ENCODE measurements around the gene CLCA1.

DNA sequence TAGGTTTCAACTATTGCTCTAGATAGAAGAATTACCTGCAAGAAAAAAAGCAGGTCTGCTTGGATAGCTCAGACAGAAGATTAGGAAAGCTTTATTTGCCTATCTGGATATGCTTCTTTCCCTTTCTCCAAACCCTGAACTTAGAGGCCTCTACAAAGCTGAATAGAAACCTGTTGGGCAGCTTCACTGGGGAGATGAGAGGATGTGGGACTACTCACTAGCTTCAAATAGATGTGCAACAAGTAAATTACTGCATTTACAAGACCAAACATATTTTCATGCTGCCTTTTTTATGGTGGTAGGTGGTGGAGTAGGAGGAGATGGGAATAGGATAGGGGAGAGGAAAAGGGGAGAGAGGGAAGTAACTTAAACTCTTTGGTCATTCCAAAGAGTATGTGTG is 38.4 kb upstream of the CLCA1 start:
- TF ChIP-seq, protein P1, sequence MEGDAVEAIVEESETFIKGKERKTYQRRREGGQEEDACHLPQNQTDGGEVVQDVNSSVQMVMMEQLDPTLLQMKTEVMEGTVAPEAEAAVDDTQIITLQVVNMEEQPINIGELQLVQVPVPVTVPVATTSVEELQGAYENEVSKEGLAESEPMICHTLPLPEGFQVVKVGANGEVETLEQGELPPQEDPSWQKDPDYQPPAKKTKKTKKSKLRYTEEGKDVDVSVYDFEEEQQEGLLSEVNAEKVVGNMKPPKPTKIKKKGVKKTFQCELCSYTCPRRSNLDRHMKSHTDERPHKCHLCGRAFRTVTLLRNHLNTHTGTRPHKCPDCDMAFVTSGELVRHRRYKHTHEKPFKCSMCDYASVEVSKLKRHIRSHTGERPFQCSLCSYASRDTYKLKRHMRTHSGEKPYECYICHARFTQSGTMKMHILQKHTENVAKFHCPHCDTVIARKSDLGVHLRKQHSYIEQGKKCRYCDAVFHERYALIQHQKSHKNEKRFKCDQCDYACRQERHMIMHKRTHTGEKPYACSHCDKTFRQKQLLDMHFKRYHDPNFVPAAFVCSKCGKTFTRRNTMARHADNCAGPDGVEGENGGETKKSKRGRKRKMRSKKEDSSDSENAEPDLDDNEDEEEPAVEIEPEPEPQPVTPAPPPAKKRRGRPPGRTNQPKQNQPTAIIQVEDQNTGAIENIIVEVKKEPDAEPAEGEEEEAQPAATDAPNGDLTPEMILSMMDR (IDR thresholded peaks at IDR 0.05): no peak
- TF ChIP-seq EZH2 (IDR thresholded peaks at IDR 0.05) (no peak), EZH2phosphoT487 (IDR thresholded peaks at IDR 0.05) (no peak)
